GM12878 (cell line): ENCODE results near the gene P3R3URF.

ENCODE experiments used
- HCFC1 ChIP-seq: fragments of 150-350 bp; IDR thresholded peaks from 2 replicates; pipeline ENCODE4 v1.6.1; 2014; ENCODE audit warnings: low read length
- HDAC2 ChIP-seq: fragments of 200-600 bp; sonication (generic); IDR thresholded peaks from 2 replicates; pipeline ENCODE4 v1.6.1; 2017
- NFIC ChIP-seq: IDR thresholded peaks from 2 replicates; pipeline ENCODE4 v1.6.1; 2012; ENCODE audit warnings: low read depth, mild to moderate bottlenecking, inconsistent platforms, low read length, moderate library complexity
- POLR2A ChIP-seq: IDR thresholded peaks from 2 replicates; pipeline ENCODE4 v1.6.1; 2011; ENCODE audit warnings: low read depth, mild to moderate bottlenecking, low read length
- POLR2AphosphoS5 ChIP-seq: IDR thresholded peaks from 2 replicates; pipeline ENCODE4 v1.6.1; 2011; ENCODE audit warnings: mild to moderate bottlenecking, low read length, inconsistent platforms
- USF2 ChIP-seq: IDR thresholded peaks from 2 replicates; pipeline ENCODE4 v1.6.1; 2011; ENCODE audit warnings: low read depth, low read length, improper control_type of control experiment, borderline replicate concordance

DNA sequence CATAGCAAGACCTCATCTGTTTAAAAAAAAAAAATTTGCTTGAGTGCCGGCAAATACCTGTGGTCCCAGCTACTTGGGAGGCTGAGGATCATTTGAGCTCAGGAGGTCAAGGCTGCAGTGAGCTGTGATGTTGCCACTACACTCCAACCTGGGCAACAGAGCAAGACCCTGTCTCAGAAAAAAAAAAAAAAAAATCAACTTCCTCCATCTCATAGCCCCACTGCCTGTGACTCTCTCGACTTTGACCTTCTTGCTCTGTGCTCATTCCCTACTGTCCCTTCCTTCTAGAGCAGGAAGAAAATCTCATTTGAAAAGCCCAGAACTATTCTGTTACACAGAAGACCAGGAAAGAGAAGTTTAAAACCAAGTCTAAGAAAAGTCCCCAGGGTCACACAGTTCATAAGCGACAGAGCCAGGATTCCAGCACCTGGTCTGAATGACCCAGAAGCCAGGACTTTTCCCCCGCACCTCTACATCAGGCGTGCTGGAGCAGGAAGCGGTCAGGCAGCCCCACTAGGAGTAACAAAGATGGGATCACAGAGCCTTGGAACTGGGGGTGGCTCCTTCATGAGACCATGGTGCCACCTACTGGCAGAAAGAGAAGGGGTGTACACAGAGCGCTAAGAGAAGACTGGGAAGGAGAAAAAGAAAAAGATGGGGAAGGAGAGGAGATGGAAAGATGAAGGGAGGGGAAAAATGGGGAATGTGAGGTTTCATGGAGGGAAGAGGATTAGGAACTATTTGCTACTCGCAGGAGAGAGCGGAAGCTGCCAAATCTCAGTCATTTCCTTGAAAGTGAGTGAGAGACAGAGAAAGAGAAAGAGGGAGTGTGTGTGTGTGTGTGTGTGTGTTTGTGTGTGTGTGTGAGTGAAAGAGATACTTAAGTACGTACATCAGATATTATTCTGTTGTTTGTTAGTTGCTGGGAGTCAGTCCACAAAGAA lies 3.1 kb upstream of the P3R3URF start:
- no peak for TF ChIP-seq POLR2A
- no peak for TF ChIP-seq HDAC2
- TF ChIP-seq POLR2AphosphoS5: no peak
- TF ChIP-seq USF2: no peak
- no peak for TF ChIP-seq NFIC
- no peak for TF ChIP-seq HCFC1
